NCI-H1105 (cell line): ENCODE results near the gene QSOX1.

Experiments
- DNase-seq: peaks from one replicate; lab custom pipeline; 2025; lab: John Stamatoyannopoulos, UW

QSOX1 gene

GRCh38 chr1:180251526-180252305 is 97.0 kb downstream of the QSOX1 start:
- DNase-seq: no peak

- DNase-seq: peak; percentile 24
Observed at GRCh38 chr1:180252638-180253536, 98.2 kb downstream of the QSOX1 start.
